Astrocyte (in vitro differentiated cells and primary cell): Measurements from ENCODE around the gene FHL2. TPM values are rescaled to one million over a fixed set of nuclear protein-coding genes. Genes with fewer than 3 reads are reported as not detected.
A peak's percentile ranks its signal among the peaks of the same experiment; 100 is the strongest.

ENCODE experiments used
- DNase-seq: peaks from one replicate; pipeline ENCODE4 v3.0.0-alpha.2; 2010; ENCODE audit warnings: low read depth
- FAIRE-seq: peaks from 2 replicates; lab custom pipeline; 2011; peaks lifted over from hg19 to GRCh38; lab: Jason Lieb, UNC
- H2AFZ ChIP-seq: 2 replicates; pipeline ENCODE4 v1.6.0; 2012; ENCODE audit warnings: low read depth, low read length, inconsistent platforms
- H3K27ac ChIP-seq: 2 replicates; pipeline ENCODE4 v1.5.1; 2011; ENCODE audit warnings: low read depth, low read length, inconsistent platforms
- H3K27me3 ChIP-seq: 2 replicates; pipeline ENCODE4 v1.6.0; 2011; ENCODE audit warnings: low read length, inconsistent platforms; ENCODE audit not compliant: insufficient read depth
- H3K36me3 ChIP-seq: 2 replicates; pipeline ENCODE4 v1.5.1; 2011; ENCODE audit warnings: low read length, inconsistent platforms; ENCODE audit not compliant: insufficient read depth
- H3K4me1 ChIP-seq: 2 replicates; pipeline ENCODE4 v1.5.1; 2011; ENCODE audit warnings: low read length, inconsistent platforms; ENCODE audit not compliant: insufficient read depth
- H3K4me2 ChIP-seq: 2 replicates; pipeline ENCODE4 v1.6.0; 2012; ENCODE audit warnings: low read length, inconsistent platforms
- H3K4me3 ChIP-seq: 2 replicates; pipeline ENCODE4 v1.5.1; 2011; ENCODE audit warnings: low read depth, mild to moderate bottlenecking, low read length, inconsistent platforms; ENCODE audit not compliant: insufficient read depth
- H3K79me2 ChIP-seq: 2 replicates; pipeline ENCODE4 v1.6.0; 2012; ENCODE audit warnings: mild to moderate bottlenecking, low read length, inconsistent platforms; ENCODE audit not compliant: insufficient read depth
- H3K9ac ChIP-seq: 2 replicates; pipeline ENCODE4 v1.6.0; 2012; ENCODE audit warnings: mild to moderate bottlenecking, low read length, inconsistent platforms
- H3K9me3 ChIP-seq: 2 replicates; pipeline ENCODE4 v1.5.1; 2012; ENCODE audit warnings: low read depth, mild to moderate bottlenecking, low read length, inconsistent platforms; ENCODE audit not compliant: insufficient read depth
- H4K20me1 ChIP-seq: 2 replicates; pipeline ENCODE4 v1.6.0; 2012; ENCODE audit warnings: low read length, inconsistent platforms; ENCODE audit not compliant: insufficient read depth
- H3K27ac Mint-ChIP-seq: one replicate; pipeline ENCODE4 v1.8.0; 2021; ENCODE audit warnings: mild to moderate bottlenecking, mixed read lengths; ENCODE audit not compliant: unreplicated experiment
- H3K27me3 Mint-ChIP-seq: one replicate; pipeline ENCODE4 v1.8.0; 2021; ENCODE audit warnings: low read depth, mixed read lengths; ENCODE audit not compliant: unreplicated experiment
- H3K36me3 Mint-ChIP-seq: one replicate; pipeline ENCODE4 v1.8.0; 2021; ENCODE audit warnings: low read depth, mixed read lengths; ENCODE audit not compliant: unreplicated experiment
- H3K4me1 Mint-ChIP-seq: one replicate; pipeline ENCODE4 v1.8.0; 2021; ENCODE audit warnings: low read depth, mixed read lengths; ENCODE audit not compliant: unreplicated experiment
- H3K4me3 Mint-ChIP-seq: one replicate; pipeline ENCODE4 v1.8.0; 2021; ENCODE audit warnings: mild to moderate bottlenecking, moderate library complexity, mixed read lengths; ENCODE audit not compliant: unreplicated experiment
- H3K9me3 Mint-ChIP-seq: one replicate; pipeline ENCODE4 v1.8.0; 2021; ENCODE audit warnings: mild to moderate bottlenecking, mixed read lengths; ENCODE audit not compliant: unreplicated experiment
- CTCF ChIP-seq: IDR thresholded peaks from 2 replicates; pipeline ENCODE4 v1.5.1; 2011; ENCODE audit warnings: low read depth, mild to moderate bottlenecking, inconsistent platforms, low read length, moderate library complexity; ENCODE audit not compliant: insufficient read depth
- EZH2 ChIP-seq: IDR thresholded peaks from 2 replicates; pipeline ENCODE4 v1.6.1; 2012; ENCODE audit warnings: mild to moderate bottlenecking, low read length, inconsistent platforms; ENCODE audit not compliant: insufficient read depth
- total RNA-seq: library from RNA; stranded (reverse); gene quantifications from 2 replicates; pipeline ENCODE4 v1.2.1, GENCODE V29; 2021

Gene FHL2
- total RNA-seq, 1 donor from 2014 or later, result 104 TPM

- Mint-ChIP-seq H3K4me3 (peak overlapping the region; percentile 83), H3K4me1 (peaks cover 19% of the 10 kb centered on the region), H3K36me3 (no peaks in the 10 kb centered on the region), H3K27me3 (no peaks in the 10 kb centered on the region), H3K27ac (no peak overlapping the region), H3K9me3 (no peaks in the 10 kb centered on the region)
- Histone ChIP-seq H2AFZ (no peak overlapping the region), H4K20me1 (peaks cover 4% of the 10 kb centered on the region), H3K4me3 (no peak overlapping the region), H3K4me1 (peaks cover 14% of the 10 kb centered on the region), H3K27ac (no peak overlapping the region), H3K79me2 (peaks cover 35% of the 10 kb centered on the region), H3K9ac (no peak overlapping the region), H3K4me2 (no peak overlapping the region), H3K36me3 (no peaks in the 10 kb centered on the region), H3K9me3 (no peaks in the 10 kb centered on the region), H3K27me3 (no peaks in the 10 kb centered on the region)
- TF ChIP-seq CTCF (no peak), EZH2 (no peak)
- no peak for DNase-seq
- FAIRE-seq, result no peak
Measured at GRCh38 chr2:105330681-105331375, 68.0 kb downstream of the FHL2 start.

DNA sequence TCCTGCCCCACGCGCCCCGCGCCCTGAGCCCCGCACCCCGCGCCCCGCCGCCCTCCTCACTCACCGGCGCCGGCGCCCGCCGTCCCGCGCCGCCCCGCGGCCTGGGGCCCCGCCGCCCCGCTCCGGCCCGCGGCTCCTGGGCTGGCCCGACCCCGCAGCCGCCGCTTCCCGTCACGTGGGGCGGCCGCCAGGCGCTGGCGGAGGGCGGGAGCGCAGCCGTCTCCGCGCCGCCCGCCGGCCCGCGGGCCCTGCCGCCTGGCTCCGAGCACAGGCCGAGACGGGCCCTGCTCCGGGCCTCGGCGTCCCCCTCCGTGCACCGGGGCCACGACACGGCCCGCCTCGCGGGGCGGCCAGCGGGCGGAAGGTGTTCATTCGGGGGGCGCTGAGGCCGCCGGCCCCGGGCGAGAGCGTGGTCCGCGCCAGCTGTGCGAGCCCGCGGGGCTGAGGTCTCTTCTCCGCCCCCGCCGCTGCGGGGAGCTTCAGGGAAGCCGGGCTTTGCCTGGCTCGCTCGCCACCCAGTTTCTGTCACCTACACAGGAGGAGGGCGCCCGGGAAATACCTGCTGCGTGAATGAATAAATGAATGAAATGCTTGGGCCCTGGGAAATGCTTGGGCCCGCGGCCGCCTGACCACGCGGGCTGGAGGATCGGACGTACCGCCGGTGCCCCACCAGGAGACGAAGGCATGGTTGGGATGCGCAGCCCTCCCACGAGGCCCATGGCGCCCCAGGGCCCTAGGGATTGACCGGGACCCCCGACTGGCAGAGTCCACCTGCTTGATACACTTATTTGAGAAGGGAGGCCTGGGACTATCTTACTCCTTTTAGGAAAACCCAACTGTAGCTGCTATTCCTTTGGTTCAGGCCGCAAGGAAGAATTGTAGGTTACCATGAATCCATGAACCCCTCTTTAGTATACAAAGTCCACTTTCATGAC lies 69.0 kb downstream of the FHL2 start, which contains the start of gene TGFBRAP1:
TGFBRAP1 (minus strand) TSS at position 175 of the 935 bp plus-strand sequence. CDS start 21,434 bp downstream, outside the sequence.
- peaks cover 22% of the 10 kb centered on the region for H3K4me1 ChIP-seq
- no peaks in the 10 kb centered on the region for H3K27me3 ChIP-seq
- Mint-ChIP-seq H3K36me3 (no peaks in the 10 kb centered on the region), H3K27ac (peak within 1 kb of the TSS; percentile 90), H3K27me3 (no peaks in the 10 kb centered on the region), H3K4me3 (peak within 1 kb of the TSS; percentile 95), H3K4me1 (peaks cover 29% of the 10 kb centered on the region), H3K9me3 (no peaks in the 10 kb centered on the region)
- no peaks in the 10 kb centered on the region for H3K9me3 ChIP-seq
- no peaks in the 10 kb centered on the region for H3K36me3 ChIP-seq
- H3K27ac ChIP-seq, result peak within 1 kb of the TSS; percentile 68
- no peak for DNase-seq
- peak within 1 kb of the TSS; percentile 99 for H3K4me2 ChIP-seq
- TF ChIP-seq CTCF (no peak), EZH2 (no peak)
- peaks cover 4% of the 10 kb centered on the region for H4K20me1 ChIP-seq
- H3K4me3 ChIP-seq, result peak within 1 kb of the TSS; percentile 70
- H3K79me2 ChIP-seq, result peaks cover 39% of the 10 kb centered on the region
- peak within 1 kb of the TSS; percentile 83 for H3K9ac ChIP-seq
- FAIRE-seq, result no peak
- peak within 1 kb of the TSS; percentile 88 for H2AFZ ChIP-seq
